Measurements from ENCODE around the gene CMC2.

The CMC2 gene

DNA sequence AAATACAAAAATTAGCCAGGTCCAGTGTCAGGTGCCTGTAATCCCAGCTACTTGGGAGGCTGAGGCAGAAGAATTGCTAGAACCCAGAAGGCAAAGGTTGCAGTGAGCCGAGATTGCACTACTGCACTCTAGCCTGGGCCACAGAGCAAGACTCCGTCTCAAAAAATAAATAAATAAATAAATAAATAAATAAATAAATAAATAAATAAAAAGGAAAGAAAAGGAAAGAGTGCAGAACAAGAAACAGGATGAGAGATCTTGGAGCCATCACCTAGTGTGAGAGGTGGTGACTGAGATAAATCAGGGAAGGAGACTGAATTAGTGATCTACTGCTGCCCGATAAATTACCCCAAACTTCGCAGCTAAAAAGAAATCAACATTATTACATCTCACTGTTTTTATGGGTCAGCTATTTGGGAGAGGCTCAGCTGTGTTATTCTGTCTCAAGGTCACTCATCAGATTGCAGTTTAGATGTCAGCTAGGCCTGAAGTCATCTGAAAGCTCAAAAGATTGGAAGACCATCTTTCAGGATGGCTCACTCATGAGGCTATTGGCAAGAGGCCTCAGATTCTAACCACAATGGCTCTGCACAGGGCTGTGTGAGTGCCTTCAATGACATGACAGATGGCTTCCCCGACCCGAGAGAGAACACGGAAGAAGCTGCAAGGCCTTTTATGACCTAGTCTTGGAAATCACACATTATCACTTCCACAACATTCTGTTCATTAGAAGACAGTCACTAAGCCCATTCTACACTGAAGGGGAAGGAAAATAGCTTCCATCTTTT is 66.4 kb downstream of the CMC2 start:
- Histone ChIP-seq H4K20me1 (ENCODE audit: low read depth, low read length) (no peaks in the 10 kb centered on the region), H3K4me2 (ENCODE audit: low read depth, low read length, poor library complexity, severe bottlenecking) (no peak overlapping the region), H3K27me3 (ENCODE audit: low read length) (no peaks in the 10 kb centered on the region), H3K27ac (ENCODE audit: low read depth, low read length) (no peak overlapping the region), H3K9ac (ENCODE audit: low read length) (no peak overlapping the region), H3F3A (ENCODE audit: insufficient read depth) (no peaks in the 10 kb centered on the region), H3K36me3 (ENCODE audit: low read length) (no peaks in the 10 kb centered on the region), H3K9me3 (ENCODE audit: insufficient read depth, low read length) (no peaks in the 10 kb centered on the region), H2AFZ (ENCODE audit: low read depth, low read length, severe bottlenecking) (no peak overlapping the region), H3K9me2 (replicated peaks; ENCODE audit: insufficient read depth, low read length) (no peaks in the 10 kb centered on the region), H3K4me3 (ENCODE audit: insufficient read depth, low read length, poor library complexity, severe bottlenecking) (no peak overlapping the region), H3K79me2 (ENCODE audit: insufficient read depth, low read length) (no peaks in the 10 kb centered on the region)
- TF ChIP-seq, protein P1, sequence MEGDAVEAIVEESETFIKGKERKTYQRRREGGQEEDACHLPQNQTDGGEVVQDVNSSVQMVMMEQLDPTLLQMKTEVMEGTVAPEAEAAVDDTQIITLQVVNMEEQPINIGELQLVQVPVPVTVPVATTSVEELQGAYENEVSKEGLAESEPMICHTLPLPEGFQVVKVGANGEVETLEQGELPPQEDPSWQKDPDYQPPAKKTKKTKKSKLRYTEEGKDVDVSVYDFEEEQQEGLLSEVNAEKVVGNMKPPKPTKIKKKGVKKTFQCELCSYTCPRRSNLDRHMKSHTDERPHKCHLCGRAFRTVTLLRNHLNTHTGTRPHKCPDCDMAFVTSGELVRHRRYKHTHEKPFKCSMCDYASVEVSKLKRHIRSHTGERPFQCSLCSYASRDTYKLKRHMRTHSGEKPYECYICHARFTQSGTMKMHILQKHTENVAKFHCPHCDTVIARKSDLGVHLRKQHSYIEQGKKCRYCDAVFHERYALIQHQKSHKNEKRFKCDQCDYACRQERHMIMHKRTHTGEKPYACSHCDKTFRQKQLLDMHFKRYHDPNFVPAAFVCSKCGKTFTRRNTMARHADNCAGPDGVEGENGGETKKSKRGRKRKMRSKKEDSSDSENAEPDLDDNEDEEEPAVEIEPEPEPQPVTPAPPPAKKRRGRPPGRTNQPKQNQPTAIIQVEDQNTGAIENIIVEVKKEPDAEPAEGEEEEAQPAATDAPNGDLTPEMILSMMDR (IDR thresholded peaks at IDR 0.05; ENCODE audit: insufficient read depth, low read length, poor library complexity, severe bottlenecking): no peak
- TF ChIP-seq EZH2phosphoT487 (conservative IDR thresholded peaks at IDR 0.05; ENCODE audit: low read length): no peak

DNA sequence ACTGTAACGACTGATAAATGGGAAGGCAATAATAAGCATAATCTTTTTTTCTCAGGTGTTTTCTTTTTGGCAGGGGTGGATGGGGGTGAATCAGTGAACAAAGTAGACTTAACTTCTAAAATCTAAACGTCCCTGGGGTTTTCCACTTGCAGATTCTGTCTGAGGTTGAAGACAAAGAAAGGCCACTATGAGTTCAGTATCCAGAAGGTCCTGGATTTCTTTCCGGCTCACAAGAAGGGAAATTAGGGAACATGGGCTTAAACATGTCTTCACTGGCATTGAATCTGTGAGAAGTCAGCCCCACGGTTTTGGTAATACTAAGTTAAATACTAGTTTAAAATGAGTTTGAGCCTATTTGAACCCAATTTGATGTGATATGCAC is 67.8 kb downstream of the CMC2 start:
- H3K79me2 ChIP-seq (ENCODE audit: insufficient read depth, low read length): no peaks in the 10 kb centered on the region
- no peak overlapping the region for H3K27ac ChIP-seq (ENCODE audit: low read depth, low read length)
- no peaks in the 10 kb centered on the region for H3F3A ChIP-seq (ENCODE audit: insufficient read depth)
- H3K9me2 ChIP-seq (replicated peaks; ENCODE audit: insufficient read depth, low read length): no peaks in the 10 kb centered on the region
- H3K4me3 ChIP-seq (ENCODE audit: insufficient read depth, low read length, poor library complexity, severe bottlenecking): no peak overlapping the region
- H3K36me3 ChIP-seq (ENCODE audit: low read length): no peaks in the 10 kb centered on the region
- H3K9me3 ChIP-seq (ENCODE audit: insufficient read depth, low read length): no peaks in the 10 kb centered on the region
- H3K4me2 ChIP-seq (ENCODE audit: low read depth, low read length, poor library complexity, severe bottlenecking): no peak overlapping the region
- H2AFZ ChIP-seq (ENCODE audit: low read depth, low read length, severe bottlenecking): no peak overlapping the region
- no peaks in the 10 kb centered on the region for H4K20me1 ChIP-seq (ENCODE audit: low read depth, low read length)
- H3K27me3 ChIP-seq (ENCODE audit: low read length): no peaks in the 10 kb centered on the region
- no peak overlapping the region for H3K9ac ChIP-seq (ENCODE audit: low read length)
- TF ChIP-seq EZH2phosphoT487 (conservative IDR thresholded peaks at IDR 0.05; ENCODE audit: low read length): no peak
- TF ChIP-seq, protein P1 (IDR thresholded peaks at IDR 0.05; ENCODE audit: insufficient read depth, low read length, poor library complexity, severe bottlenecking): no peak

DNA sequence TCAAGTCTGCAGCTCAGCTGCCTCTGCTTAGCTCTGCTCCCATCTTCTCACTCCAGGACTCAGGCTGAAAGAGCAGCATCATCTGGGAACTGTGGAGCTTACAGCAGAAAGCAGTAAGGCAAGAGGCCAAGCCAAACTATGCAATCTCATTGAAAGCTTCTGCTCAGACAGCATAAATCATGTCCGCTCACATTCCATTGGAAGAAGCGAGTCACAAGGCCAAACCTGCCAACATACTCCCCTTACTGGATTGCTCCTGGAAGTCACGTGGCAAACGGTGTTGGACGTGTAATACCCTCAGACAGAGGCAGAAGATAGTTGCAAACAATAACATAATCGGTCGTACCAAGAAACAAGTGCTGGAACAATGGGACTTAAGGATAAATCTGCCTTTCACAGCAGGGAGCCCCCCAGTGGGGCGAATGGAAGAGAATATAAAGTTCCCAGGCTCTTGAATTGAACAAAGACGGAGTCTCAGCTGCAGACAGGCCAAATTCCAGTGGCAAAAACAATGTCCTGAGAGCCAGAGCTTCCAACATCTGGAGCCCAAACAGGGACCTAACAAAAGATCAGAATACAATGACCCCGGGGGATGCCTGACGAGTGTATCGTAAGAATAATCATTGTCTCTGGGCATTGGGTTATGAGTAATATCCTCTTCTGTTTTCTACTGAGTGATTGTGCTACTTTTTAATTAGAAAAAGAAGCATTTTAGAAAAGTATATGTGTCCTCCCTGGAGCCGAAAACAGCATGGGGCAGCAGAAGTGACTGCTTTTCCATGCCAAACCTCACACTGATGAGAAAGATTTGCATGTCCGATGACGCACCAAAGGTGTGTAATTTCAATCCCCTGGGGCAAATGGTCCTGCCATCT is 68.4 kb downstream of the CMC2 start:
- Histone ChIP-seq H3K27me3 (ENCODE audit: low read length) (no peaks in the 10 kb centered on the region), H3K9me3 (ENCODE audit: insufficient read depth, low read length) (no peaks in the 10 kb centered on the region), H3K9me2 (replicated peaks; ENCODE audit: insufficient read depth, low read length) (no peaks in the 10 kb centered on the region), H3K27ac (ENCODE audit: low read depth, low read length) (no peak overlapping the region), H3K36me3 (ENCODE audit: low read length) (no peaks in the 10 kb centered on the region), H3F3A (ENCODE audit: insufficient read depth) (no peaks in the 10 kb centered on the region), H4K20me1 (ENCODE audit: low read depth, low read length) (no peaks in the 10 kb centered on the region), H2AFZ (ENCODE audit: low read depth, low read length, severe bottlenecking) (no peak overlapping the region), H3K4me3 (ENCODE audit: insufficient read depth, low read length, poor library complexity, severe bottlenecking) (no peak overlapping the region), H3K4me2 (ENCODE audit: low read depth, low read length, poor library complexity, severe bottlenecking) (no peak overlapping the region), H3K9ac (ENCODE audit: low read length) (no peak overlapping the region), H3K79me2 (ENCODE audit: insufficient read depth, low read length) (no peaks in the 10 kb centered on the region)
- no peak for TF ChIP-seq EZH2phosphoT487 (conservative IDR thresholded peaks at IDR 0.05; ENCODE audit: low read length)

Measured in SU-DHL-6 (cell line).